ENCODE results near the gene VPS37B. TPM values are rescaled to one million over a fixed set of nuclear protein-coding genes. Genes with fewer than 3 reads are reported as not detected.

Gene VPS37B
- polyA plus RNA-seq, 1 of the 3 experiments (the other 2 are of a cell fraction), result 41.1 TPM

DNA sequence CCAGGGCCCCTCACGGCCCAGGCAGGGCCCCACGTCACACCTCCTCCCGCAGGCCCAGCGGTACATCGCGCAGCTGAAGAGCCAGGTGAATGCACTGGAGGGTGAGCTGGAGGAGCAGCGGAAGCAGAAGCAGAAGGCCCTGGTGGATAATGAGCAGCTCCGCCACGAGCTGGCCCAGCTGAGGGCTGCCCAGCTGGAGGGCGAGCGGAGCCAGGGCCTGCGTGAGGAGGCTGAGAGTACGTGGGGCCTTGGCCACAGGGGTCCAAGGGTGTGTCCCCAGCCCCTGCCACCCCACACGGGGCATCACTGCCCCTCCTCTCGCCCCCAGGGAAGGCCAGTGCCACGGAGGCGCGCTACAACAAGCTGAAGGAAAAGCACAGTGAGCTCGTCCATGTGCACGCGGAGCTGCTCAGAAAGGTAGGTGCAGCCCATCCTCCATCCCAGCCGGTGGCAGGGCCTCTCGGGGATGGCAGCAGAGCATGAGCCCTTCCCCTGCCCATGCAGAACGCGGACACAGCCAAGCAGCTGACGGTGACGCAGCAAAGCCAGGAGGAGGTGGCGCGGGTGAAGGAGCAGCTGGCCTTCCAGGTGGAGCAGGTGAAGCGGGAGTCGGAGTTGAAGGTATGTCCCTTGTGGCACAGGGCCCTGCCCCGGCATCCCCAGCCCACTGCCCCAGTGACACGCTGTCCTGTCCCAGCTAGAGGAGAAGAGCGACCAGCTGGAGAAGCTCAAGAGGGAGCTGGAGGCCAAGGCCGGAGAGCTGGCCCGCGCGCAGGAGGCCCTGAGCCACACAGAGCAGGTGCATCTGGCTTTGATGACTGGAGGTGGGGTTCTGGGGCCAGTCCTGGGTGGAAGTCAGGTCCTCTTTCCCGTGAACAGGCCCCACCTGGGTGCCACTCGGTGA lies 39.7 kb downstream of the VPS37B start (continued):
- TF ChIP-seq NFIC (IDR thresholded peaks at IDR 0.05; ENCODE audit: borderline replicate concordance), result no peak
- no peak for TF ChIP-seq TCF12 (IDR thresholded peaks at IDR 0.05)
- no peak for TF ChIP-seq FOXM1 (IDR thresholded peaks at IDR 0.05; ENCODE audit: low read depth)
- no peak for TF ChIP-seq SMC3 (IDR thresholded peaks at IDR 0.05; ENCODE audit: low read depth, low read length)
- no peak for TF ChIP-seq FOSL2 (IDR thresholded peaks at IDR 0.05; ENCODE audit: borderline replicate concordance, low read depth)
- no peak for TF ChIP-seq GATA2 (CRISPR knock-in tag; IDR thresholded peaks at IDR 0.05)
- TF ChIP-seq, protein P1, sequence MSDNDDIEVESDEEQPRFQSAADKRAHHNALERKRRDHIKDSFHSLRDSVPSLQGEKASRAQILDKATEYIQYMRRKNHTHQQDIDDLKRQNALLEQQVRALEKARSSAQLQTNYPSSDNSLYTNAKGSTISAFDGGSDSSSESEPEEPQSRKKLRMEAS (IDR thresholded peaks at IDR 0.05; ENCODE audit: low read depth), result no peak
- TF ChIP-seq, protein P2, sequence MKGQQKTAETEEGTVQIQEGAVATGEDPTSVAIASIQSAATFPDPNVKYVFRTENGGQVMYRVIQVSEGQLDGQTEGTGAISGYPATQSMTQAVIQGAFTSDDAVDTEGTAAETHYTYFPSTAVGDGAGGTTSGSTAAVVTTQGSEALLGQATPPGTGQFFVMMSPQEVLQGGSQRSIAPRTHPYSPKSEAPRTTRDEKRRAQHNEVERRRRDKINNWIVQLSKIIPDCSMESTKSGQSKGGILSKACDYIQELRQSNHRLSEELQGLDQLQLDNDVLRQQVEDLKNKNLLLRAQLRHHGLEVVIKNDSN (IDR thresholded peaks at IDR 0.05; ENCODE audit: borderline replicate concordance, low read depth), result no peak
- TF ChIP-seq, protein P3, sequence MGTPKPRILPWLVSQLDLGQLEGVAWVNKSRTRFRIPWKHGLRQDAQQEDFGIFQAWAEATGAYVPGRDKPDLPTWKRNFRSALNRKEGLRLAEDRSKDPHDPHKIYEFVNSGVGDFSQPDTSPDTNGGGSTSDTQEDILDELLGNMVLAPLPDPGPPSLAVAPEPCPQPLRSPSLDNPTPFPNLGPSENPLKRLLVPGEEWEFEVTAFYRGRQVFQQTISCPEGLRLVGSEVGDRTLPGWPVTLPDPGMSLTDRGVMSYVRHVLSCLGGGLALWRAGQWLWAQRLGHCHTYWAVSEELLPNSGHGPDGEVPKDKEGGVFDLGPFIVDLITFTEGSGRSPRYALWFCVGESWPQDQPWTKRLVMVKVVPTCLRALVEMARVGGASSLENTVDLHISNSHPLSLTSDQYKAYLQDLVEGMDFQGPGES (IDR thresholded peaks at IDR 0.05; ENCODE audit: low read depth, low read length), result no peak

DNA sequence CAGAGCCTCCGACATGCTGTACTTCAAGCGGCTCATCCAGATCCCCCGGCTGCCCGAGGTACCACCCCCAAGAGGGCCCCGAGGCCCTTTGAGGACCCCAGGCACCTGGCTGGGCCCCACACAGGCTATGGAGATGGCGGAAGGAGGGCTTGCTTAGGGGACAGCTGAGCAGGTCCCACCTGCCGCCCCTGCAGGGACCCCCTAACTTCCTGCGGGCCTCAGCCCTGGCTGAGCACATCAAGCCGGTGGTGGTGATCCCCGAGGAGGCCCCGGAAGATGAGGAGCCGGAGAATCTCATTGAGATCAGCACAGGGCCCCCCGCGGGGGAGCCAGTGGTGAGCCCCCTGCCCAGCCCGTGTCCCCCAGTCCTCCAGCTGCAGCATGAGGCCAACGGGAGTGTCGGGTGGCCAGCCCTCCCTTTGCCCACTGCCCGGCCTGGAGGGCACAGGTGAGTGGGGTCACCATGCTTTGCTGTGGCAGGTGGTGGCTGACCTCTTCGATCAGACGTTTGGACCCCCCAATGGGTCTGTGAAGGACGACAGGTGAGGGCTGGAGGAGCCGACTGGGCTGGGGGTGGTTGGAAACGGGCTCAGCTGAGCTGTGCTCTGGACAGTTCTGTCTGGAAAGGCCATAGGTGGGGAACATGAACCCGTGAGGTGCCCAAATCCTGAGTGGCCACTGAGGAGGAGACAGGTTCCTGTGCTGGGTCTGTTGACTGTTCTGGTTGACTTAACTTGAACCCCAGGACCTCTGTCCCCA lies 40.7 kb downstream of the VPS37B start:
- 94% methylated on average over 13 of the region's 24 CpGs for WGBS (ENCODE audit: low lambda C conversion rate)
- Histone ChIP-seq H3K9me2 (no peaks in the 10 kb centered on the region), H3K9me3 (no peaks in the 10 kb centered on the region), H3K4me2 (no peak overlapping the region), H4K20me1 (ENCODE audit: insufficient read depth) (no peaks in the 10 kb centered on the region), H3F3A (replicated peaks; ENCODE audit: insufficient read depth) (peaks cover 9% of the 10 kb centered on the region), H2AFZ (ENCODE audit: low read depth) (no peak overlapping the region), H3K9ac (no peak overlapping the region), H3K27me3 (ENCODE audit: insufficient read depth) (no peaks in the 10 kb centered on the region), H3K4me1 (ENCODE audit: control insufficient read depth in 1 of 2, insufficient read depth in 2 of 2, low read depth in 1 of 2, low read length in 1 of 2) (peaks cover 10 to 41% of the 10 kb centered on the region in 2 experiments; a peak in 2 of 4 replicates), H3K4me3 (ENCODE audit: low read depth in 2 of 2, low read length in 1 of 2) (no peak overlapping the region), H3K27ac (ENCODE audit: low read depth in 2 of 2, low read length in 1 of 2) (no peak overlapping the region; a peak in 1 of 4 replicates), H3K79me2 (ENCODE audit: insufficient read depth) (no peaks in the 10 kb centered on the region), H3K36me3 (replicated peaks in 1 of 2; ENCODE audit: control insufficient read depth in 1 of 2, insufficient read depth in 2 of 2, low read length in 1 of 2) (peaks cover 0 to 6% of the 10 kb centered on the region in 2 experiments)
- TF ChIP-seq, protein P4, sequence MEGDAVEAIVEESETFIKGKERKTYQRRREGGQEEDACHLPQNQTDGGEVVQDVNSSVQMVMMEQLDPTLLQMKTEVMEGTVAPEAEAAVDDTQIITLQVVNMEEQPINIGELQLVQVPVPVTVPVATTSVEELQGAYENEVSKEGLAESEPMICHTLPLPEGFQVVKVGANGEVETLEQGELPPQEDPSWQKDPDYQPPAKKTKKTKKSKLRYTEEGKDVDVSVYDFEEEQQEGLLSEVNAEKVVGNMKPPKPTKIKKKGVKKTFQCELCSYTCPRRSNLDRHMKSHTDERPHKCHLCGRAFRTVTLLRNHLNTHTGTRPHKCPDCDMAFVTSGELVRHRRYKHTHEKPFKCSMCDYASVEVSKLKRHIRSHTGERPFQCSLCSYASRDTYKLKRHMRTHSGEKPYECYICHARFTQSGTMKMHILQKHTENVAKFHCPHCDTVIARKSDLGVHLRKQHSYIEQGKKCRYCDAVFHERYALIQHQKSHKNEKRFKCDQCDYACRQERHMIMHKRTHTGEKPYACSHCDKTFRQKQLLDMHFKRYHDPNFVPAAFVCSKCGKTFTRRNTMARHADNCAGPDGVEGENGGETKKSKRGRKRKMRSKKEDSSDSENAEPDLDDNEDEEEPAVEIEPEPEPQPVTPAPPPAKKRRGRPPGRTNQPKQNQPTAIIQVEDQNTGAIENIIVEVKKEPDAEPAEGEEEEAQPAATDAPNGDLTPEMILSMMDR (IDR thresholded peaks at IDR 0.05), result no peak
- TF ChIP-seq MXI1 (IDR thresholded peaks at IDR 0.05; ENCODE audit: low read depth, low read length), result no peak
- DNase-seq, result peak; percentile 22
- ChIA-PET CTCF (interaction anchor here (1.0 to 8.0 kb wide), 5 partner anchors 10 to 257 kb away, joined by 3 to 148 read pairs (median 4); no protein-coding TSS in a partner anchor), POLR2A (interaction anchor here (1.5 kb wide), 1 partner anchor 378 kb away, joined by 3 read pairs; the partner anchor contains the start of genes MPHOSPH9 and MTRFR)

Data from SK-N-SH (cell line).